Mesendoderm (in vitro differentiated cells): ENCODE data around the gene FNDC3B.

Source experiments
- DNase-seq: peaks from one replicate; pipeline ENCODE4 v3.0.0; 2013
- H2AK5ac ChIP-seq: 2 replicates; pipeline ENCODE4 v1.6.1; 2013; ENCODE audit warnings: low read length, inconsistent platforms
- H2BK120ac ChIP-seq: 2 replicates; pipeline ENCODE4 v1.6.1; 2013; ENCODE audit warnings: low read depth, mild to moderate bottlenecking, low read length, moderate library complexity, mixed read lengths
- H2BK15ac ChIP-seq: replicated peaks from 2 replicates; pipeline ENCODE4 v1.6.1; 2013; ENCODE audit warnings: low read depth, mild to moderate bottlenecking, moderate library complexity
- H2BK5ac ChIP-seq: 2 replicates; pipeline ENCODE4 v1.6.1; 2013; ENCODE audit warnings: low read length, inconsistent platforms
- H3K18ac ChIP-seq: 2 replicates; pipeline ENCODE4 v1.6.1; 2013; ENCODE audit warnings: mild to moderate bottlenecking, low read length, mixed read lengths
- H3K23ac ChIP-seq: one replicate; pipeline ENCODE4 v1.6.1; 2013; ENCODE audit warnings: low read length
- H3K27ac ChIP-seq: 2 replicates; pipeline ENCODE4 v1.5.1; 2013; ENCODE audit warnings: low read depth, mild to moderate bottlenecking, inconsistent platforms, low read length, moderate library complexity
- H3K27me3 ChIP-seq: 2 replicates; pipeline ENCODE4 v1.6.1; 2013; ENCODE audit warnings: low read length, control low read depth, mild to moderate bottlenecking, inconsistent platforms; ENCODE audit not compliant: insufficient read depth, poor library complexity
- H3K36me3 ChIP-seq: 2 replicates; pipeline ENCODE4 v1.6.1; 2013; ENCODE audit warnings: low read length, inconsistent platforms; ENCODE audit not compliant: control insufficient read depth, insufficient read depth
- H3K4ac ChIP-seq: one replicate; pipeline ENCODE4 v1.6.1; 2013; ENCODE audit warnings: low read depth, mild to moderate bottlenecking, low read length, moderate library complexity
- H3K4me1 ChIP-seq: 2 replicates; pipeline ENCODE4 v1.6.1; 2013; ENCODE audit warnings: low read depth, low read length, inconsistent platforms; ENCODE audit not compliant: control insufficient read depth
- H3K4me2 ChIP-seq: 2 replicates; pipeline ENCODE4 v1.6.1; 2013; ENCODE audit warnings: low read length
- H3K4me3 ChIP-seq: 2 replicates; pipeline ENCODE4 v1.5.1; 2013; ENCODE audit warnings: mild to moderate bottlenecking, low read length
- H3K56ac ChIP-seq: one replicate; pipeline ENCODE4 v1.6.1; 2013; ENCODE audit warnings: low read length
- H3K79me1 ChIP-seq: 2 replicates; pipeline ENCODE4 v1.6.1; 2013; ENCODE audit warnings: low read length, inconsistent platforms
- H3K79me2 ChIP-seq: 2 replicates; pipeline ENCODE4 v1.6.1; 2013; ENCODE audit warnings: mild to moderate bottlenecking, low read length; ENCODE audit not compliant: control insufficient read depth, insufficient read depth
- H3K9ac ChIP-seq: 2 replicates; pipeline ENCODE4 v1.6.1; 2013; ENCODE audit warnings: low read length, inconsistent platforms
- H4K5ac ChIP-seq: one replicate; pipeline ENCODE4 v1.6.1; 2013; ENCODE audit warnings: low read length
- H4K8ac ChIP-seq: one replicate; pipeline ENCODE4 v1.6.1; 2013; ENCODE audit warnings: low read depth, mild to moderate bottlenecking, control low read depth, low read length, moderate library complexity
- WGBS: extraction: QIAGEN DNeasy Blood & Tissue Kit; methylation state at CpG from one replicate; pipeline ENCODE4 v1.1.7; 2013; ENCODE audit warnings: low lambda C conversion rate, missing lambda C conversion rate; ENCODE audit not compliant: insufficient coverage; ENCODE audit errors: extremely low coverage; 5-methylcytosine and 5-hydroxymethylcytosine counted together

FNDC3B gene

GRCh38 chr3:172246107-172246844 lies 206.9 kb downstream of the FNDC3B start:
- no CpG with 5 or more reads among the region's 10 CpGs for WGBS
- H3K4me3 ChIP-seq, result no peak overlapping the region
- no peaks in the 10 kb centered on the region for H3K79me2 ChIP-seq
- no peak for DNase-seq
- H3K23ac ChIP-seq, result no peak overlapping the region
- H3K79me1 ChIP-seq, result peaks cover 4% of the 10 kb centered on the region
- H3K27ac ChIP-seq, result no peak overlapping the region
- no peak overlapping the region for H2AK5ac ChIP-seq
- no peak overlapping the region for H3K18ac ChIP-seq
- H2BK120ac ChIP-seq, result no peak overlapping the region
- H3K36me3 ChIP-seq, result no peaks in the 10 kb centered on the region
- no peak overlapping the region for H2BK15ac ChIP-seq
- H3K56ac ChIP-seq, result no peak overlapping the region
- no peak overlapping the region for H3K4ac ChIP-seq
- no peak overlapping the region for H3K9ac ChIP-seq
- H3K4me2 ChIP-seq, result no peak overlapping the region
- no peak overlapping the region for H4K5ac ChIP-seq
- no peaks in the 10 kb centered on the region for H3K27me3 ChIP-seq
- H2BK5ac ChIP-seq, result no peak overlapping the region
- no peaks in the 10 kb centered on the region for H3K4me1 ChIP-seq
- no peak overlapping the region for H4K8ac ChIP-seq

- Histone ChIP-seq H2BK5ac (no peak overlapping the region), H3K18ac (no peak overlapping the region), H3K36me3 (no peaks in the 10 kb centered on the region), H4K8ac (no peak overlapping the region), H3K4me2 (no peak overlapping the region), H2AK5ac (no peak overlapping the region), H3K4ac (no peak overlapping the region), H3K79me1 (peaks cover 2% of the 10 kb centered on the region), H2BK120ac (no peak overlapping the region), H3K79me2 (no peaks in the 10 kb centered on the region), H3K27me3 (no peaks in the 10 kb centered on the region), H4K5ac (no peak overlapping the region), H3K4me1 (no peaks in the 10 kb centered on the region), H3K9ac (no peak overlapping the region), H3K56ac (no peak overlapping the region), H2BK15ac (no peak overlapping the region), H3K4me3 (no peak overlapping the region), H3K23ac (no peak overlapping the region), H3K27ac (no peak overlapping the region)
- no CpG with 5 or more reads among the region's 13 CpGs for WGBS
- no peak for DNase-seq
Observed at GRCh38 chr3:172247525-172248274, 208.3 kb downstream of the FNDC3B start.

- H2BK15ac ChIP-seq, result no peak overlapping the region
Observed at GRCh38 chr3:172249039-172249438, 209.7 kb downstream of the FNDC3B start.

GRCh38 chr3:172251211-172251610 lies 211.8 kb downstream of the FNDC3B start:
- no peaks in the 10 kb centered on the region for H3K36me3 ChIP-seq
- no peak overlapping the region for H3K27ac ChIP-seq
- H3K18ac ChIP-seq, result no peak overlapping the region
- no peak overlapping the region for H3K23ac ChIP-seq
- H3K4ac ChIP-seq, result no peak overlapping the region
- H3K4me1 ChIP-seq, result no peaks in the 10 kb centered on the region
- H2BK120ac ChIP-seq, result no peak overlapping the region
- no CpG with 5 or more reads among the region's 13 CpGs for WGBS
- H2AK5ac ChIP-seq, result no peak overlapping the region
- H3K4me2 ChIP-seq, result no peak overlapping the region
- no peak overlapping the region for H2BK5ac ChIP-seq
- no peak overlapping the region for H4K8ac ChIP-seq
- H2BK15ac ChIP-seq, result no peak overlapping the region
- H3K79me2 ChIP-seq, result no peaks in the 10 kb centered on the region
- no peak overlapping the region for H3K56ac ChIP-seq
- no peak overlapping the region for H3K9ac ChIP-seq
- DNase-seq, result no peak
- peaks cover under 1% of the 10 kb centered on the region for H3K79me1 ChIP-seq
- no peak overlapping the region for H4K5ac ChIP-seq
- H3K4me3 ChIP-seq, result no peak overlapping the region
- H3K27me3 ChIP-seq, result no peaks in the 10 kb centered on the region

More at GRCh38 chr3:172249039-172249438, 209.7 kb downstream of the FNDC3B start:
- Histone ChIP-seq H3K79me1 (peaks cover 2% of the 10 kb centered on the region), H3K4me2 (no peak overlapping the region), H3K79me2 (no peaks in the 10 kb centered on the region), H3K27ac (no peak overlapping the region), H4K8ac (no peak overlapping the region), H2AK5ac (no peak overlapping the region), H3K23ac (no peak overlapping the region), H3K9ac (no peak overlapping the region), H2BK5ac (no peak overlapping the region), H3K36me3 (no peaks in the 10 kb centered on the region), H4K5ac (no peak overlapping the region), H3K4ac (no peak overlapping the region), H2BK120ac (no peak overlapping the region), H3K56ac (no peak overlapping the region), H3K27me3 (no peaks in the 10 kb centered on the region), H3K4me1 (no peaks in the 10 kb centered on the region), H3K18ac (no peak overlapping the region), H3K4me3 (no peak overlapping the region)
- WGBS, result no CpG with 5 or more reads among the region's 1 CpG
- no peak for DNase-seq

- H2BK5ac ChIP-seq, result no peak overlapping the region
- no peaks in the 10 kb centered on the region for H3K79me2 ChIP-seq
- H3K4me2 ChIP-seq, result no peak overlapping the region
- WGBS, result no CpG with 5 or more reads among the region's 5 CpGs
- no peaks in the 10 kb centered on the region for H3K36me3 ChIP-seq
- no peaks in the 10 kb centered on the region for H3K27me3 ChIP-seq
- H4K5ac ChIP-seq, result no peak overlapping the region
- no peak overlapping the region for H3K56ac ChIP-seq
- no peak overlapping the region for H2AK5ac ChIP-seq
- no peak overlapping the region for H3K4me3 ChIP-seq
- H3K23ac ChIP-seq, result no peak overlapping the region
- no peak overlapping the region for H3K9ac ChIP-seq
- no peak overlapping the region for H4K8ac ChIP-seq
- no peak for DNase-seq
- no peaks in the 10 kb centered on the region for H3K79me1 ChIP-seq
- H2BK15ac ChIP-seq, result no peak overlapping the region
- no peaks in the 10 kb centered on the region for H3K4me1 ChIP-seq
- H3K4ac ChIP-seq, result no peak overlapping the region
- no peak overlapping the region for H3K18ac ChIP-seq
- no peak overlapping the region for H3K27ac ChIP-seq
- no peak overlapping the region for H2BK120ac ChIP-seq
Observed at GRCh38 chr3:172253200-172253599, 213.8 kb downstream of the FNDC3B start.
